ENCODE measurements around the gene HYI. TPM values are rescaled to one million over a fixed set of nuclear protein-coding genes. Genes with fewer than 3 reads are reported as not detected.
"Not testable (repeated sequence)": the region's sequence is repeated elsewhere in the genome, so short reads cannot be mapped to it uniquely, and the experiment has no call there.

The HYI gene
- total RNA-seq, 2 experiments from 2014 or later, result 4.8 to 5.0 TPM

DNA sequence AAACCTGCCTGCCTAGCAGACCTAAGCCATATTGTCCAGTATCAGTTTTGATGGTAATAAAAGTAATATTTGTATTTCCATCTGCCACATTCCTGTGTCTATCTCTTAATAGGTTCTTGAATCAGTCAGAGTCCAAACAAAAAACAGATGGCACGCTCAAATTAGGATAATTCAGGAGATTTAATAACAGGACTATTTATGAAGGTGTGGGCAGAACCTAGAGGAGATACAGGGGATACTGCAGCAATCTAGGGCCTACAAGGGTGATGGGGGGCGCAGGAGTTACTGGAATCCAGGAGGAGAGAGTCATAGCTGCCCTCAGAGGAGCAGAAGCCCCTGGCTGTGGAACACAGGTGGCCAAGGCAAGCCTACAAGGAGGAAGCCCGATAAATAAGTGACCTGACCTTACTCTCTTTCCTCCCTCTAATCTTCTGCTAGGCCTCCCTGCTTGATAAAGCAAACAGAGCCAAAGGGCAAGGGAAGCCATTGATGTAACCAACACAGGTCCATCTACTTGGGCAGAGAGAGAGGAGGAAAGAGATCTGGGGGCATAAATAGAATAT is 11.9 kb upstream of the HYI start:
- CTCF ChIA-PET, result no interaction called here

DNA sequence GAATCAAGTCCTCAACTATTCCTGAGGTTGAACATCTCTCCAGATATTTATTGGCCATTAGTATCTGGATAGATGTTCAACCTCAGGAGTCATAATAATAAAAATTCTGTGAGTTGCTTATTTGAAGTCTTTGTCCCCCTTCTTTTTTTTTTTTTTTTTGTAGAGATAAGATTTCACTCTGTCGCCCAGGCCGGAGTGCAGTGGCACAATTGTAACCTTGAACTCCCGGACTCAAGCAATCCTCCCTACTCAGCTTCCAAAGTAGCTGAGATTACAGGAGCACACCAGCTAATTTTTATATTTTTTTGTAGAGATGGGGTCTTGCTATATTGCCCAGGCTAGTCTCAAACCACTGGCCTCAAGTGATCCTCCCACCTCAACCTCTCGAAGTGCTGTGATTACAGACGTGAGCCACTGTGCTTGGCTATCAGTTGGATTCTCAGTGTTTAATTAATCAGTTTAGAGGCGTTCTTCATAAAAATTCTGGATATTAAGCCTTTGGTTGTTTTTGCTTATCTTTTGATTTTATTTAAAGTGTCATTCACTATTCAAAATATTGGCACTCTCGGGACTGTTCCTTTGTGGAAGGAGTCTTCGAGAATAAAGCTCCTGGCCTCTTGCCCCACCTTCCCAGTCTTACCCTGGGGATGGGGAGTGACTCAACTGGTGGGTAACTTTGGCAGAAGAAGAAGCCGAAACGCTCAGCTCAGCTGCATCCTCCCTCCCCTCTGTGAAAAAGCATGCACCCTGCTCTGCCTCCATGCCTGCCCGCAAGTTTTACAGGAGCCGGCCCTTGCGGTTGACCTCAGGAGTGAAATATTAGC is 11.2 kb upstream of the HYI start:
- ChIA-PET POLR2A (no interaction called here), CTCF (no interaction called here)

More for the DNA sequence above, 11.9 kb upstream of the HYI start:
- POLR2A ChIA-PET, result no interaction called here

DNA sequence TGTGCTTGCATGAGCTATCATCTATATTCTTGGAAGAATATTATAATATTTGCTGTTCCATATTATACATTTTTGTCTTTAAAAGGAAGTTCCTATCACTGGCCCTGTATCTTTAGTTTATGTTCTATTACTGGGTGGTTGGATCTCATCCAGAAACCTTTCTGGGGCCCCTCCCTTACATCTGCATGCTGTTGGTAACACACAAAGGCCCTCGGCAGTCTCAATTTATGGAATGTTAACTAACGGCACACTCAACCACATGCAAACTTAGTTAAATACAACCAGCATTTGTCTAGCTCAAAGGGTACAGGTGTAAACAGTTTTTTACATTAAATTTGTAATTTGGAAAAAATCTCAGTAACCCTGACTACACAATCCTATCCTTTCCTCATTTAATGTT is 9.7 kb upstream of the HYI start:
- POLR2A ChIA-PET, result no interaction called here
- CTCF ChIA-PET, result no interaction called here

DNA sequence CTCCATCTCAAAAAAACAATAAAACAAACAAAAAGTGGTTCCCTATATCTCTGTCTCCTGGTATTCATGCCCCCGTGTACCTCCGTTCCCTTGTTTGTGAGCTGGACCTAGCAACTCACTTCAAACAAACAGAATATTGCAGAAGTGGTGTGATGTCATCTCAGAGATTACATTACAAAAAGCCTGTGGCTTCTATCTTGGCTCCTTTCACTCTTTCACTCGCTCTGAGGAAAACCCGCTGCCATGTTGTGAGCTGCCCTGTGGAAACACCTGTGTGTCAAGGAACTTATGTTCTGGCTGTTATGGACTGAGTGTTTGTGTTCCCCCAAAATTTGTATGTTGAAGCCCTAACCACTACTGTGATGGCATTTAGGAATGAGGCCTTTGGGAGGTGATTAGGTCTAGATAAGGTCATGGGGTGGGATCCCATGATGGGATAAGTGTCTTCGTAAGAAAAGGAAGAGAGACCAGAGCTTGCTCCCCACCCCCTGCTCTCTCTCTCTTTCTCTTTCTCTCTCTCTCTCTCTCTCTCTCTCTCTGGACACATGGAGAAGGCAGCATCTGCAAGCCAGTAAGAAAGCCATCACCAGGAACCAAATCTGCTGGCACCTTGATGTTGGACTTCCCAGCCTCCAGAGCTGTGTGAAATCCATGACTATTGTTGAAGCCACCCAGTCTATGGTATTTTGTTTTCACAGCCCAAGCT is 7.4 kb upstream of the HYI start:
- CTCF ChIA-PET, result no interaction called here

DNA sequence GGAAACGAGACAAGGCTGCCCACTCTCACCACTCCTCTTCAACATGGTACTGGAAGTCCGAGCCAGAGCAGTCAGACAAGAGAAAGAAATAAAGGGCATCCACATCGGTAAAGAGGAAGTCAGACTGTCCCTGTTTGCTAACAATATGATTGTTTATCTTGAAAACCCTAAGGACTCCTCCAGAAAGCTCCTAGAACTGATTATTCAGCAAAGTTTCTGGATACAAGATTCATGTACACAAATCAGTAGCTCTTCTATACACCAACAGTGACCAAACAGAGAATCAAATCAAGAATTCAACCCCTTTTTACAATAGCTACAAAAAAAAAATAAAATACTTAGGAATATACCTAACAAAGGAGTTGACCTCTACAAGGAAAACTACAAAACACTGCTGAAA is 4.6 kb upstream of the HYI start:
- CTCF ChIA-PET, POLR2A ChIA-PET: not testable (repeated sequence)

More for the DNA sequence above, 7.4 kb upstream of the HYI start:
- POLR2A ChIA-PET, result interaction anchor here (0.7 to 1.0 kb wide), 2 partner anchors 189 to 230 kb away, joined by 3 read pairs; partner anchors contain the start of gene KDM4A

DNA sequence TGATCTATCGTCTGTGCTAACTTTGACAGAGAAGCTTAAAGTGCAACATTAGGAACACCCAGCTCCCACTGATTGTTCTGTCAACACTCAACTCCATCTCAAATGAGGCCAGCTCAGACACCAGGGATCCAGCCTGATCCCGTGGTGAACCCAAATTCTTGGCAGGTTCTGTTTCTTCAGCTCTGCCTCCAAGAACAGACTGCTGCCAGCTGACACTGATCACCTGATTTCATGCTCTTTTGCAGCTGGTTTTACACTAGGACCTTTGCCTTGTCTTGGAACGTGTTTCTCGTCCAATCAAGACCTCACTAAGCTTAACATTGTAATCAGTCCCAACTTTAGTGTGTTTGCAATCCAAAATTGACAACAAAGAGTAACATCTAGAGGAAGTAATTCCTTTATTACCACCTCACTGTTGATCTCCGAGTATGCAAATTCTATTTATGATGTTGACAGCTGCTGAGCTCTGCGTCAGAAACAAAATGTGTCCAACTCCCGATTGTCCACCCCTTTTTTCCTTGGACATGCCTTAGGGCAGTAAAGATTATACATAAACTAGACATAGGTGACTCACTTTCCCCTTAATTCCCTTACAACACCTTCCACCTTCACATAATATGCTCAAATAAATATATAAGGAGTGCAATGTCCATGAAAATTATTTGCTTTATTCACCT is 1.6 kb upstream of the HYI start:
- CTCF ChIA-PET, result no interaction called here
- POLR2A ChIA-PET, result no interaction called here

DNA sequence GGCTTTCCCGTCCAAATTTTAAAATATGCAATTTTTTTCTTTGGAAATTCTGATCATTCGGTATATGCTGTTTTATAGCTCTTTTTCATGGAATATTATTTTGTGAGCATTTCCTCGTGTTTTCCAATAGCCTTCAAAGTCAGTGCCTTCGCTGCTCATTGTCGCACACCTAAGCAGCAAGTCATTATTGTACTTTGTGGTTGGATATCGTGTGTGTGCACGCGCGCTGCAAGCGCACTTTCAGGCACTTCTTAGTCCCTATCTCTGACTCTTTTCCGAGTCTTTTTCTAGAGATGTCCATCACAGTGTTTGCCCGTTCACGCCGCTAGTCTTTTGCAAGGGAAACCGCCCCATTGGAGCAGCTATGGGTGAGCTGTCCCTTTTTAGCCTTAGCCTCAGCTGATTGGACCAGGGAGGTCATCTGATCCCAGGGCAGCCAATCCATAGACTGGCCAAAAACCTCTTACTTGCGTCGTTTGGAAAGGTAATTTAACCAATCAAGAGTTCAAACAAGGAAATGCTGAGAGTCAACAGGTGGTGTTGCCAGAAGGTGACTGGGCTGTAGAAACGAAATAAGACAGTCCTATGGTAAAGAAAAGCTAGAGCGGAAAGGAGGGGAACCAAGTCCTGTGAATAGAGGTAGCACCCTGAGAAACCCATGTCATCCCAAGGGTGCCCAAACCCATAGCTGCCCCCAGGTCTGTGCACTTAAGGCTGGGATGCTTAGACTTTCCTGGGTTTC is 710 bp upstream of the HYI start:
- CTCF ChIA-PET, result interaction anchor here (0.7 to 1.3 kb wide), 2 partner anchors 10 to 86 kb away, joined by 3 to 5 read pairs; partner anchors contain the start of gene ELOVL1
- POLR2A ChIA-PET, result interaction anchor here (0.6 to 1.3 kb wide), 3 partner anchors 57 to 520 kb away, joined by 3 to 7 read pairs (median 5); partner anchors contain the start of gene ATP6V0B

DNA sequence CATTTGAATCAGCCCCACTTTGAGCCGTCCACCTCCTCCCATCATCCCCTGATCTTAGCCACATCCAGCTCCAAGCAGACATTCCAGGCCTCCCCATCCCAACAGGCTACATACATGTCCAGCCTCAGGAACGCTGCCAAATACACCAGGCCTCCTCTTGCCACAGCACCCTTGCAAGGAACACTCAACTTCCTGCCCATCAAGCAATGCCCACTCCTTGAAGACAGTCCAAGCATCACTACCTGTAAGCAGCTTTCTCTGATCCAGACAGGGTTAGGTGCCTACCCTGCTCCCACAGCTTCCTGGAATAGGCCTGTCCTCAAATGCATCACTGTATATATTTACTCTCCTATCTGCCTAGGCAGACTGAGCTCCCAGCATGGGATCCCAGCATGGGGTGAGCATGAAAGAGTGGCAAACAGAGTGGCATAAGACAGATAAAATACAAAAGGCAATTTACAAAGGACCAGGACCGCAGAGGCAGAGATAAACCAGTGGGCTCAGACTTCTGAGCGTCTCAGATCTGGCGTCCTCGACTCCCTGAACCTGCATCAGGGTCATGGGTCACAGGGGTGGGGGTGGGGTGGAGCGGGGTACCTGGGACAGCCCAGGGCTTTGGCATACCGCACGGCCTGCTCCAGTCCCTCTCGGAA is 816 bp downstream of the HYI start:
- ChIA-PET POLR2A (no interaction called here), CTCF (no interaction called here)

DNA sequence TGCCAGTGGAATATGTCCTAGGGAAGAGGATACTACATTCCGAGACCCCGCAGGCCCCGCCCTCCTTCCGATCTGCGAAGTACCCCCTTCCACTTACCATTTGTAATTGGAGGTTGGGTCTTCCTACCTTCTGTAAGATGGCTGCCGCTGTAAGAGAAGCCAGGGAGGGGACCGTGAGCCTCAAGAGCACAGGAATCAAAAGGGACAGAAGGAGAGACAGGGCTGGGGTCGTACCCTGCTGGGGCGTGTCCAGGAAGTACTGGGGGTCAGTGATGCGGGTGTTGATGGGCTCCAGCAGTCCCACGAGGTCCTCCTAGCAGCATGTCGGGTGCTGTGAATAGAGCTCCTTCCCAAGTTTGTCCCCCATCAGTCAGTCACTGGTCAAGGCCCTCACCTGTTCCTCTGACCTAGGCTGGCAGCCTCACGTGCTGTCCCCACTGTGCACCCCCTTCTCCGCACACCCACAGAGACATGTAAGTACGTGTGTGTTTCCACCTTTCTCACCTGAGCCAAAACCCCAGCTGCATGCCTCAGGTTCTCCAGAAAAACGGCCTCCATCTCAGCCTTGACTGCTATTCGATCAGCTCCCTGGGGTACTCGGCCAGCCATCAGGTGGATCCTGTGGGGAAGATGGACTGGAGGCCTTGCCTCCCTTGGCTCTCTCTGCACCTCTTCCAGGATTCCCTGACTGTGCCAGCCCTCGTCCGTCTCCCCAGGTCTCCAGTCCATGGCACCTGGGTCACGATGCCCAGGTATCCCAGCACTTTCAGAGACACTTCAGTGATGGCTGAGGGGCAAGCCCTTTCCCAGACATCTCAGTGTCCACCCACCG is 1.8 kb downstream of the HYI start:
- ChIA-PET POLR2A (no interaction called here), CTCF (no interaction called here)

DNA sequence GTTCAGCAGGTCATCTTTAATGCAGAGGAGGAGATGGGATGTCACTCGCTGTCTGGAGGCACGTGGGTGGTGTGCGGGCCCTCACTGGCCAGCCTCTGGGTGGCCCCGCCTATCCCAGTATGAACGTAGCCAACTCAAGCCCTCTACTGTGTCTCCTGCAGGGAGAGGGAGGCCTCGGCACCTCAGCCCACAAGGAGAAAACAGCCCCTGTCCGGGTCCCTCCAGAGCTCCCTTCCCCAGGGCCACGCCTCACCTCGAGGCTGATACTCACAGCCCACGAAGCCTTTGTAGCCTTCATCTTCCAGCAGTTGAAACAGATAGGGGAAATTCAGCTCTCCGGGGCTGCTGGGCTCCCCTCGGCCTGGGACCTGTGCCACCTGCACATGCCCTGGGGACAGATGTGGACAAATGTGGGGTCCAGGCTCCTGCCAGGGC is 2.6 kb downstream of the HYI start:
- ChIA-PET CTCF (no interaction called here), POLR2A (no interaction called here)

DNA sequence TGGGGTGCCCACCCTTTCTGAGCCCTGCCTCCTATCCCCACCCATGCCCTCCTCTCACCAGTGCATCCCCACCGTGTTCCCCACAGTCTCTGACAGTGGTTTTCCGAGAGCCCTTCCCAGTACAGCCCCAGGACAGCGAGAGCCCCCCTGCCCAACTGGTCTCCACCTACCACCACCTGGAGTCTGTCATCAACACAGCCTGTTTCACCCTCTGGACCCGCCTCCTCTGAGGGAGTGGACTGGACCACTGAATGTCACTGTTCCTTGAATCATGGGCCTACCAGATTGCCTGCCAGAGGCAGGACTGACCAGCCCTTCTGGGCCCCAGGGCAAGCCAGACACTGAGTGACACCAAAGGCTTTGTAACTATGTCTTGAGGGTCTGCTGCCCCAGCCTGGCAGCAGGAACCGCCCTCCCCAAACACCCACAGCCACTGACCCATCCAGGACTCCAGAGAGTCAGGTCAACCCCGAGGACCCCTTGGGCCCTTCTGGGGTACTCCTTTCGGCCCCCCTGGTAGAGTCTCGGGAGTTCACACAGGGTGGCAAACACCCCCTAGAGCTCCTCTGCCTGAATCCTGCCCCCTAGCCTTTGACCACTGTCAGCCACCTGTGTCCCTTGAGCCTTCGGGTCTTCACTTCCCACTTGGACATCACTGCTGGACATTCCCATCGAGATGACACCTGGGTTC is 3.3 kb downstream of the HYI start:
- ChIA-PET POLR2A (no interaction called here), CTCF (no interaction called here)

DNA sequence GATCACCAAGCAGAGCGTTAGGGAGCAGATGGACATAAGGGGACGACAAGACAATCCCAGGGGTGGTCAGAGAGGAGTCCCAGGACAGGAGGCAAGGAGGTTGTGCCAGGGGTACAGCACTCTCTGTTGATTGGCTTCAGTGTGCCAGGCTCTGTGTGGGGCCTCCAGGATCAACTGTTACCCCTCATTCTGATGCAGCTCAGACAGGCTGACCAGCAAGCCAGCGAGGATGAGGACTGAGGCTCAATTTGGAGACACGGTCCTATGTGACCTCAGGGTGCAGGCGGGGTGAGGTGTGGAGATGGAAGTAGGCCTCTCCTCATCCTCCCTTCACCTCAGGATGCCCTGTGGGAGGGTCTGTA is 4.0 kb downstream of the HYI start:
- CTCF ChIA-PET, result no interaction called here
- POLR2A ChIA-PET, result no interaction called here

DNA sequence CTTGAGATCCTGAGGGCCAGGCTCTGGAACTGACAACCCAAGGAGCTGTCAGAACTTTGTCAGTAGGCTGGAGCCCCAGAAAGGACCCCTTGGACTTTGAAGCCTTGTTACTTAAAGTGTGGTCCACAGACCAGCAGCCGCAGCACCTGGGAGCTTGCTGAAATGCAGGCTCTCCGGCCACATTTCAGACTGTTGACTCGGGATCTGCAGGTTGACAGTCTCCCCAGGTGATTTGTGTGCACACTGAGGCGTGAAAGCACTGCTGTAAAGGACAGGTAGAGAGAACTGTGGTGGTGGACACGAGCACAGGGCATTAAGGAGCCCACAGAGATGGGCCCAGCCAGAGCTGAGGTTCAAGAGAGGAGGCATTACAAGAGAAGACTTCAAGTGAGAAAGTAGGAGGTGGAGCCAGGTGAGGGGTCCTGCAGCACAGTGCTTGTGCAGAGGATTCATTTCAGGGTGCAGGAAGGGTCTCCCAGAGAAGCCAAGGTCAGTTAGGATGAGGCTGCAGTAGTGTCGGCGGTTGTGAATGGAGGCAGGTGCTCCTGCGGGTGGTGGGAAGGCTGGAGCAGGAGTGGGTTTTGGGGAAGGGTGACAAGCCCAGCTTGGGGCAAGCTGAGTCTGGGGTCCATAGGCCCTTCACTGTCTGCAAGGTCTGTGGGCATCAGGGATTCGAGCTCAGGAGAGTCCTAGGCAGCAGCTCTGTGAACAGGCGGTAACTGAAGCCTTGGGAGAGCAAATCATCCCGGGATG is 4.6 kb downstream of the HYI start:
- CTCF ChIA-PET, result no interaction called here
- POLR2A ChIA-PET, result no interaction called here

DNA sequence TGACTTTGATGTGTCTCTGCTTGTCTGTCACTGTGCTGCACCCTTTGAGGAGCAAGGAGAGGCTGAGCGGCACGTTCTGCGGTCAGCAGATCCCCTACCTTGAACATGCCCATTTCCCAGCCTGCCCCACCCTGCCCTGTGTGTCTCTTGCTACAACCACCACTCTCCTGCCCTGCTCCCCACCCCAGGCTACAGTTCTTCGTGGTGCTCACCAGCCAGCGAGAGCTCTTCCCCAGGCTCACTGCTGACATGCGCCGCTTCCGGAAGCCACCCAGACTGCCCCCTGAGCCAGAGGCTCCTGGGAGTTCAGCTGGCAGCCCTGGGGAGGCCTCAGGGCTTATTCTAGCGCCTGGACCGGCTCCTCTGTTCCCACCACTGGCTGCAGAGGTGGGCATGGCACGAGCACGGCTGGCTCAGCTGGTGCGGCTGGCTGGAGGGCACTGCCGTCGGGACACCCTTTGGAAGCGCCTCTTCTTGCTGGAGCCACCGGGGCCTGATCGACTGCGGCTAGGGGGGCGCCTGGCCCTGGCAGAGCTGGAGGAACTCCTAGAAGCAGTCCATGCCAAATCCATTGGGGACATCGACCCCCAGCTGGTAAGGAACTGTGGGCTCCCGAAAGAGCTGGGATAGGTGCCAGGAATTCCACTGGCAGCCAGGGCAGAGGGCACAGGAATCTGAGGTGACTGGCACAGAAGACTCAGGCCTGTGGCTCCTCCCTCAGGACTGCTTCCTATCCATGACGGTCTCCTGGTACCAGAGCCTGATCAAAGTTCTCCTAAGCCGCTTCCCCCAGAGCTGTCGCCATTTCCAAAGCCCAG is 5.6 kb downstream of the HYI start:
- ChIA-PET CTCF (no interaction called here), POLR2A (no interaction called here)

DNA sequence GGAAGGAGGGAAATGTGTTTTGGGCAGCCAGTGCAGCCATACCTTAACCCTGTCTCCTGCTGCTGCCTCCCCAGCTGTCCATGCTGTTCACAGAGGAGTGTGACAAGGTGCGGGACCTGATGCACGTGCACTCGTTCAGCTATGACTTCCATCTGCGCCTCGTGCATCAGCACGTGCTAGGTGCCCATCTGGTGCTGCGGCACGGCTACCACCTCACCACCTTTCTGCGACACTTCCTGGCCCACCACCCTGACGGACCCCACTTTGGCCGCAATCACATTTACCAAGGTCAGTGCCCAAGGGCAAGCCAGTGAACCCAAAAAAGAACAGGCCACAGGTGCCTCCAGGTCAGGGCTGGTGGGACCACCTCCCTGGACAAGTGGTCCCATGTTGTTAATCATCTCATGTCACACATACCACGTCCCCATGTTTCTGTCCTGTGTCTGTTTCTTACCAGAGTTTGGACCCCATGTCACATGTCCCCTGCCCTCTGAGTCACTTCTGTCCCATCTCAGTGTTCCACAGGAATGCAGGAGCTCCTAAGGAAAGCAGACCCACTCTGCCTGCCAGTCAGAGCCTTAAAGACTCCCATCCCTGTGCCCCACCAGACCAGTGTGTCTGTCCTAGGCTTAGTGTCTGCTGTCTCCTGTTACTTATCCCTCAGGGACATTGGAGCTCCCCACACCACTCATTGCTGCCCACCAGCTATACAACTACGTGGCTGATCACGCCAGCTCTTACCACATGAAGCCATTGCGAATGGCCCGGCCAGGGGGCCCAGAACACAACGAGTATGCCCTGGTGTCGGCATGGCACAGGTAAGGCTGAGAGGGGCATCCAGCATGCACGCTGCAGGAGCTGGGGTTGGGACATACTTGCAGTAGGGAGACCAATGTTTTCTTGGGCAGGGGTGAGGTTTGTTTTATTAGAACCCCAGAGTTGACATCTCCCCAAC is 6.6 kb downstream of the HYI start:
- CTCF ChIA-PET, result no interaction called here
- POLR2A ChIA-PET, result no interaction called here

DNA sequence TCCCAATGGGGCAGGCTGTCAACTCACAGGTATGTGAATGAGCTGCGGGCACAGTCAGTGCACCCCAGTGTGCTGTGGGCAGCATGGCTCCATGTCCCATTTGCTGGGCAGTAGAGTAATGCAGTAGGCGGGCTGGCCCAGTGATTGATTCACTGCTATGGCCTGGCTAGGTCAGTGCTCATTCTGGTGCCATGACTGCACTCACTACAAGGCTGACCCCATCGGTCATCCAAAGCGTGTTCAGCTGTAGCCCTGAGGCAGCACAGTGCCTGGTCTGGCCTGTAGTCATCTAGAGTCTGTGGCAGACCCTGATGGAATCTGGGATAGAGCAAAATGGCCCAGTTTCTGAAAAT is 7.4 kb downstream of the HYI start:
- POLR2A ChIA-PET, result no interaction called here

More for the DNA sequence above, 7.4 kb downstream of the HYI start:
- CTCF ChIA-PET, result no interaction called here
